Karpas-422 (cell line): ENCODE results near the gene LPCAT3. TPM values are rescaled to one million over a fixed set of nuclear protein-coding genes. Genes with fewer than 3 reads are reported as not detected.
A peak's percentile ranks its signal among the peaks of the same experiment; 100 is the strongest.

Experiments used
- DNase-seq: peaks from one replicate; pipeline ENCODE4 v3.0.0-alpha.2; 2015
- H2AFZ ChIP-seq: fragments of 200-600 bp; sonication (generic); 2 replicates; pipeline ENCODE4 v1.6.1; 2014; ENCODE audit warnings: antibody characterized with exemption, low read length, mixed read lengths
- H3K27ac ChIP-seq: fragments of 200-600 bp; sonication (generic); 2 replicates; pipeline ENCODE4 v1.5.1; 2014; ENCODE audit warnings: mild to moderate bottlenecking, low read length, moderate library complexity
- H3K27me3 ChIP-seq: fragments of 200-600 bp; sonication (generic); 2 replicates; pipeline ENCODE4 v1.6.1; 2014; ENCODE audit warnings: low read length, mixed read lengths
- H3K36me3 ChIP-seq: fragments of 200-600 bp; sonication (generic); 2 replicates; pipeline ENCODE4 v1.6.1; 2014; ENCODE audit warnings: low read length, mixed read lengths; ENCODE audit not compliant: insufficient read depth
- H3K4me1 ChIP-seq: fragments of 200-600 bp; sonication (generic); 2 replicates; pipeline ENCODE4 v1.6.1; 2014; ENCODE audit warnings: mild to moderate bottlenecking, low read length, mixed read lengths
- H3K4me2 ChIP-seq: fragments of 200-600 bp; sonication (generic); 2 replicates; pipeline ENCODE4 v1.6.1; 2014; ENCODE audit warnings: low read length, low read depth, mild to moderate bottlenecking; ENCODE audit not compliant: poor library complexity, severe bottlenecking
- H3K4me3 ChIP-seq: fragments of 200-600 bp; sonication (generic); 2 replicates; pipeline ENCODE4 v1.5.1; 2014; ENCODE audit warnings: mild to moderate bottlenecking, antibody characterized with exemption, low read length, mixed read lengths
- H3K79me2 ChIP-seq: fragments of 200-600 bp; sonication (generic); 2 replicates; pipeline ENCODE4 v1.6.1; 2014; ENCODE audit warnings: mild to moderate bottlenecking, low read length, mixed read lengths
- H3K9ac ChIP-seq: fragments of 200-600 bp; sonication (generic); 2 replicates; pipeline ENCODE4 v1.6.0; 2014; ENCODE audit warnings: low read length
- H3K9me2 ChIP-seq: fragments of 200-600 bp; sonication (generic), shearing (Covaris generic); replicated peaks from 2 replicates; pipeline ENCODE4 v1.6.0; 2014; ENCODE audit warnings: mild to moderate bottlenecking, low read length, moderate library complexity; ENCODE audit not compliant: insufficient read depth
- H3K9me3 ChIP-seq: fragments of 300-700, 200-600 bp; sonication (generic); 2 replicates; pipeline ENCODE4 v1.6.1; 2014; ENCODE audit warnings: low read length, mixed read lengths
- H4K20me1 ChIP-seq: fragments of 200-600 bp; sonication (generic); 2 replicates; pipeline ENCODE4 v1.6.1; 2014; ENCODE audit warnings: mild to moderate bottlenecking, antibody characterized with exemption, low read length, low read depth; ENCODE audit not compliant: insufficient read depth
- total RNA-seq: library from RNA; depleted of rRNA; stranded (reverse); fragments of >200 nt; shearing (Covaris generic); gene quantifications from 2 replicates; pipeline ENCODE4 v1.2.3, GENCODE V29; 2014; ENCODE audit warnings: low replicate concordance

The LPCAT3 gene
- total RNA-seq, 1 experiment from 2014 or later = 42.7 TPM

DNA sequence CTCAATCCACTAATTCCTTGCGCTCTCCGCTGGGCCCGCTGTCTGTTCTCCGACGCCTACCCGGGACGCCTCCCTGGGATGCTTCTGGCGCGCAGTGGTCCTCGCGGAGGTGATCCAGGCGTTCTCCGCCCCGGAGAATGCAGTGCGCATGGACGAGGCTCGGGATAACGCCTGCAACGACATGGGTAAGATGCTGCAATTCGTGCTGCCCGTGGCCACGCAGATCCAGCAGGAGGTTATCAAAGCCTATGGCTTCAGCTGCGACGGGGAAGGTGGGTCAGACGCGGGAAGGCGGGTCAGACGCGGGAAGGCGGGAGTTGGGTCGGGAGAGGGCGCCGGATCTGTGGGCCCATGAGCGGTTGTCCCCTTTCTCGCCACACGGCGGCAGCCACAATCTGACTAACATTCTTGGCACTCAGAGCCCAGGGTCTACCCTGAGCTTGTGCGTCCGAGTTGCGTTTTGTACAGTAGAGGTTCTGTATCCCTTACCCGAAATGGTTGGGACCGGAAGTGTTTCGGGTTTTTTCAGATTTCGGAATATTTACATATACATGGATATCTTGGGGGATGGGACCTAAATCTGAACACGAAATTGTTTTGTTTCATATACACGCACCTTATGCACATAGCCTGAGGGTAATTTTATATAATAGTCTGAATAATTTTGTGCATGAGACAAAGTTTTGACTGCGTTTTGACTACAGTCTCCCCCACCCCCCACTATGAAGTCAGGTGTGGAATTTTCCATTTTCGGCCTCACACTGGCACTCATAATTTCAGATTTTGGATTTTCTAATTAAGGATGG, 73.7 kb downstream of the LPCAT3 start:
- Histone ChIP-seq H4K20me1 (no peaks in the 10 kb centered on the region), H3K9ac (peak overlapping the region; percentile 92), H3K4me3 (peak overlapping the region; percentile 92), H3K27me3 (no peaks in the 10 kb centered on the region), H3K79me2 (no peaks in the 10 kb centered on the region), H3K4me1 (peaks cover 50% of the 10 kb centered on the region), H3K36me3 (no peaks in the 10 kb centered on the region), H3K4me2 (peak overlapping the region; percentile 90), H2AFZ (no peak overlapping the region), H3K27ac (peak overlapping the region; percentile 93), H3K9me3 (no peaks in the 10 kb centered on the region), H3K9me2 (no peaks in the 10 kb centered on the region)
- DNase-seq = peak; percentile 97

DNA sequence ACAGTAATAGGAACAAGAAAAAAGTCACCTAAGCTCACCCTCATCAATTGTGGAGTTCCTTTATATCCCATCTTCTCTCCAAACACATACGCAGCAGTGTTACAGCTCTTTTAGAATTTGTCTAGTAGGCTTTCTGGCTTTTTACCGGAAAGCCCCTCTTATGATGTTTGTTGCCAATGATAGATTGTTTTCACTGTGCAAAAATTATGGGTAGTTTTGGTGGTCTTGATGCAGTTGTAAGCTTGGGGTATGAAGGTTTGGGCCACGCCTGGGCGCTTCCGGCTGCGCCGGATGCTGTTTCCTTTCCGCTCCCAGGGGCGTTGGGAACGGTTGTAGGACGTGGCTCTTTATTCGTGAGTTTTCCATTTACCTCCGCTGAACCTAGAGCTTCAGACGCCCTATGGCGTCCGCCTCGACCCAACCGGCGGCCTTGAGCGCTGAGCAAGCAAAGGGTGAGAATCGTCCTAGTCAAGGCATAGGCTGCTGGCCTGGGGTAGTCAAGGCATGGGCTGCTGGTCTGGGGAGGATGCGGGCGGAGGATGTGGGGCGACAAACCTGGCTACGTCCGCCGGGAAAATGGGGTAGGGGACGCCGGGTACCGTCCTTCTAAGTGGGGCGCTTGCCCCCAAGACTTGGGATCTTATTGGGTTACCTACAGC, 74.4 kb downstream of the LPCAT3 start, which contains the start of the genes C12orf57 and RNU7-1:
TSS of gene C12orf57 (plus strand) at position 301 of the 659 bp plus-strand sequence. CDS start at position 401, 100 bp downstream.
TSS of gene RNU7-1 (plus strand) at position 95 of the 659 bp plus-strand sequence.
- peak; percentile 90 for DNase-seq
- Histone ChIP-seq H3K9me3 (no peaks in the 10 kb centered on the region), H3K36me3 (no peaks in the 10 kb centered on the region), H3K4me1 (peaks cover 42% of the 10 kb centered on the region), H4K20me1 (no peaks in the 10 kb centered on the region), H2AFZ (no peak within 1 kb of the TSS; the same call in 1 of the 2 replicates), H3K27ac (peak within 1 kb of the TSS; percentile 93), H3K27me3 (no peaks in the 10 kb centered on the region), H3K9me2 (no peaks in the 10 kb centered on the region), H3K4me3 (peak within 1 kb of the TSS; percentile 92), H3K9ac (peak within 1 kb of the TSS; percentile 92), H3K4me2 (peak within 1 kb of the TSS; percentile 90), H3K79me2 (no peaks in the 10 kb centered on the region)

DNA sequence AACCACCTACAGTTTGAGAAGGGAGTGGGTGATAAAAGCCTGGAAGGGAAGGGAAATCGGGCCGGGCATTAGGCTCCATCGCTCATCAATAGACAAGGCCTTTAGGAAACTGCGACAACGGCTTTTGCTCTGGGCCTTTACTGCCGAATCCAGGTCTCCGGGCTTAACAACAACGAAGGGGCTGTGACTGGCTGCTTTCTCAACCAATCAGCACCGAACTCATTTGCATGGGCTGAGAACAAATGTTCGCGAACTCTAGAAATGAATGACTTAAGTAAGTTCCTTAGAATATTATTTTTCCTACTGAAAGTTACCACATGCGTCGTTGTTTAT, 74.9 kb downstream of the LPCAT3 start:
- Histone ChIP-seq H3K27me3 (no peaks in the 10 kb centered on the region), H2AFZ (no peak overlapping the region; the same call in 1 of the 2 replicates), H3K9me3 (no peaks in the 10 kb centered on the region), H3K79me2 (no peaks in the 10 kb centered on the region), H4K20me1 (no peaks in the 10 kb centered on the region), H3K4me3 (peak overlapping the region; percentile 92), H3K36me3 (no peaks in the 10 kb centered on the region), H3K9me2 (no peaks in the 10 kb centered on the region), H3K9ac (peak overlapping the region; percentile 92), H3K4me2 (peak overlapping the region; percentile 90), H3K4me1 (peaks cover 43% of the 10 kb centered on the region), H3K27ac (peak overlapping the region; percentile 93)
- peak; percentile 96 for DNase-seq

DNA sequence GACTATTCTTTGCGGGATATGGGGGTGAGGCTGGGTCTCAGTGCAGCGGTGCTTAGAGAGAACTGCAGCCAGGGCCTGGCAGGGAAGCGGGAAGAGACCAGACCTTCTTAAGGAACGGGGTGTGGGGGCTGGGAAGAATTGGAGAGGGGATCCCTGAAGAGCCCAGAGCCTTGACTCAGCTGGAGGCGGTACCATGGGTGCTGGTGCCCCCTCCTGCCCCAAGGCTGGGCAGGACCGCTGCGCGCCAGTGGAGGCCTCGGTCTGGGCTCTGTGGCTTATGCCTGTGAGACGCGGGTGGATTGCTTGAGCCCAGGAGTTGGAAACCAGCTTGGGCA, 76.0 kb downstream of the LPCAT3 start:
- Histone ChIP-seq H3K4me1 (peaks cover 48% of the 10 kb centered on the region), H3K9me3 (no peaks in the 10 kb centered on the region), H4K20me1 (no peaks in the 10 kb centered on the region), H3K27me3 (no peaks in the 10 kb centered on the region), H2AFZ (no peak overlapping the region), H3K9me2 (no peaks in the 10 kb centered on the region), H3K27ac (no peak overlapping the region), H3K9ac (no peak overlapping the region), H3K36me3 (no peaks in the 10 kb centered on the region), H3K4me2 (no peak overlapping the region), H3K4me3 (no peak overlapping the region), H3K79me2 (no peaks in the 10 kb centered on the region)
- DNase-seq = no peak

DNA sequence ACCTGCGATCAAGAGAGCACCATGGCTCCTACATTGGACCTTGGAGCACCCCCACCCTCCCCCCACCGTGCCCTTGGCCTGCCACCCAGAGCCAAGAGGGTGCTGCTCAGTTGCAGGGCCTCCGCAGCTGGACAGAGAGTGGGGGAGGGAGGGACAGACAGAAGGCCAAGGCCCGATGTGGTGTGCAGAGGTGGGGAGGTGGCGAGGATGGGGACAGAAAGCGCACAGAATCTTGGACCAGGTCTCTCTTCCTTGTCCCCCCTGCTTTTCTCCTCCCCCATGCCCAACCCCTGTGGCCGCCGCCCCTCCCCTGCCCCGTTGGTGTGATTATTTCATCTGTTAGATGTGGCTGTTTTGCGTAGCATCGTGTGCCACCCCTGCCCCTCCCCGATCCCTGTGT, 76.5 kb downstream of the LPCAT3 start:
- H3K79me2 ChIP-seq = no peaks in the 10 kb centered on the region
- no peak overlapping the region for H3K27ac ChIP-seq
- no peak overlapping the region for H2AFZ ChIP-seq
- no peaks in the 10 kb centered on the region for H3K27me3 ChIP-seq
- no peak for DNase-seq
- H4K20me1 ChIP-seq = no peaks in the 10 kb centered on the region
- no peaks in the 10 kb centered on the region for H3K36me3 ChIP-seq
- H3K9me3 ChIP-seq = no peaks in the 10 kb centered on the region
- no peak overlapping the region for H3K9ac ChIP-seq
- H3K4me1 ChIP-seq = peaks cover 48% of the 10 kb centered on the region
- H3K4me3 ChIP-seq = no peak overlapping the region
- H3K4me2 ChIP-seq = no peak overlapping the region
- H3K9me2 ChIP-seq = no peaks in the 10 kb centered on the region

DNA sequence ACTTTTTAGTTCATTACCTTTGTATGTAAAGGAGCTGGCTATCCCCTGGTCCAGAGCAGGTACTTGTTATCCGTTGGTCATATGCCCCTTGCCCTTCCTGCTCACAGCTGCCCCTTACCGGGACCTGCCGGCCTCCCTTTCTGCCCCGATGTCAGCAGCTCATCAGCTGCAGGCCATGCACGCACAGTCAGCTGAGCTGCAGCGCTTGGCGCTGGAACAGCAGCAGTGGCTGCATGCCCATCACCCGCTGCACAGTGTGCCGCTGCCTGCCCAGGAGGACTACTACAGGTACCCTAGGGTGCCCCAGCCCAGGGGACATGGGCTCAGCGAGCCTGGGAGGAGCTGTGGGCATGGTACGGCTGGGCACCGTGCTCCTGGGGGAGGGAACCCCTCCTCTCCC, 77.0 kb downstream of the LPCAT3 start:
- Histone ChIP-seq H3K4me1 (peaks cover 48% of the 10 kb centered on the region), H3K9me3 (no peaks in the 10 kb centered on the region), H3K9me2 (no peaks in the 10 kb centered on the region), H2AFZ (no peak overlapping the region), H3K4me2 (no peak overlapping the region), H3K27me3 (no peaks in the 10 kb centered on the region), H3K27ac (no peak overlapping the region), H3K79me2 (no peaks in the 10 kb centered on the region), H3K9ac (no peak overlapping the region), H4K20me1 (no peaks in the 10 kb centered on the region), H3K36me3 (no peaks in the 10 kb centered on the region), H3K4me3 (no peak overlapping the region)
- DNase-seq = no peak

DNA sequence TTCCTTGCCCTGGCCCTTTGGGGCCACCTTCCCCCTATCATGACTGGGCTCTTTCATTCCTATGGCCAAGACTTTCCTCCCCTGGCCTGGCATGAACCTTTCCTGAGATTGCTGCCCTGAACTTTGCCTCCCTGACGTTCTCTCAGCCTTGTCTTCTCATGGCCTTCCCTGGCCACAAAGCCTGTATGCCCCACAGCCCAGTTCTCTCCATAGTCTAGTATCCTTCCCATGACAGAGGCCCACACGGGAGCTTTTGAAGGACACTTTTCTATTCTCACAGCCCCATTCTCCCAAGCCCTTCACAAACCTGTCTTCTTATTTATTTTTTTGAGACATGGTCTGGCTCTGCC, 79.1 kb downstream of the LPCAT3 start:
- peaks cover 9% of the 10 kb centered on the region; the same call in 1 of the 2 replicates for H3K36me3 ChIP-seq
- no peaks in the 10 kb centered on the region for H3K27me3 ChIP-seq
- no peak overlapping the region for H3K4me3 ChIP-seq
- no peak overlapping the region for H3K9ac ChIP-seq
- no peak overlapping the region for H2AFZ ChIP-seq
- H3K9me3 ChIP-seq = no peaks in the 10 kb centered on the region
- H3K4me1 ChIP-seq = peaks cover 45% of the 10 kb centered on the region
- H3K4me2 ChIP-seq = no peak overlapping the region
- H3K9me2 ChIP-seq = no peaks in the 10 kb centered on the region
- no peaks in the 10 kb centered on the region for H4K20me1 ChIP-seq
- H3K27ac ChIP-seq = no peak overlapping the region
- no peaks in the 10 kb centered on the region for H3K79me2 ChIP-seq
- no peak for DNase-seq

DNA sequence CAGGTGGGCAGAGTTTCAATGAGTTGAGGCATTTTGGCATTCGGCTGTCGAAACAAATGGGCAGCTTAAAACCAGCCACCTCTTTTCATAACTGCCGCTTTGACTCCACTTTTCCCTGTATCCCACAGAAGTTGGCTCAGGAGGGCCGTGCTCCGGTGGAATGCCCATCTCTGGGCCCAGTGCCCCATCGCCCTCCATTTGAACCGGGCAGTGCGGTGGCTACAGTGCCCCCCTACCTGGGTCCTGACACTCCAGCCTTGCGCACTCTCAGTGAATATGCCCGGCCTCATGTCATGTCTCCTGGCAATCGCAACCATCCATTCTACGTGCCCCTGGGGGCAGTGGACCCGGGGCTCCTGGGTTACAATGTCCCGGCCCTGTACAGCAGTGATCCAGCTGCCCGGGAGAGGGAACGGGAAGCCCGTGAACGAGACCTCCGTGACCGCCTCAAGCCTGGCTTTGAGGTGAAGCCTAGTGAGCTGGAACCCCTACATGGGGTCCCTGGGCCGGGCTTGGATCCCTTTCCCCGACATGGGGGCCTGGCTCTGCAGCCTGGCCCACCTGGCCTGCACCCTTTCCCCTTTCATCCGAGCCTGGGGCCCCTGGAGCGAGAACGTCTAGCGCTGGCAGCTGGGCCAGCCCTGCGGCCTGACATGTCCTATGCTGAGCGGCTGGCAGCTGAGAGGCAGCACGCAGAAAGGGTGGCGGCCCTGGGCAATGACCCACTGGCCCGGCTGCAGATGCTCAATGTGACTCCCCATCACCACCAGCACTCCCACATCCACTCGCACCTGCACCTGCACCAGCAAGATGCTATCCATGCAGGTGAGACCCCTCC, 79.7 kb downstream of the LPCAT3 start:
- H4K20me1 ChIP-seq = no peaks in the 10 kb centered on the region
- H3K9ac ChIP-seq = peak overlapping the region; percentile 58
- H2AFZ ChIP-seq = no peak overlapping the region
- H3K4me3 ChIP-seq = peak overlapping the region; percentile 52
- no peaks in the 10 kb centered on the region for H3K27me3 ChIP-seq
- peak overlapping the region; percentile 44 for H3K4me2 ChIP-seq
- peaks cover 9% of the 10 kb centered on the region; the same call in 1 of the 2 replicates for H3K36me3 ChIP-seq
- no peak overlapping the region for H3K27ac ChIP-seq
- H3K4me1 ChIP-seq = peaks cover 40% of the 10 kb centered on the region
- H3K9me3 ChIP-seq = no peaks in the 10 kb centered on the region
- no peak for DNase-seq
- H3K9me2 ChIP-seq = no peaks in the 10 kb centered on the region
- no peaks in the 10 kb centered on the region for H3K79me2 ChIP-seq
